CD4-positive, alpha-beta T cell (primary cell): ENCODE measurements around the gene HMCN2. TPM values are rescaled to one million over a fixed set of nuclear protein-coding genes. Genes with fewer than 3 reads are reported as not detected.
A peak's percentile ranks its signal among the peaks of the same experiment; 100 is the strongest.

Source experiments
- ATAC-seq: fragments of 200-7000 bp; cut with Tn5 transposase; one replicate; pipeline ENCODE4 v1.10.0; 2022; ENCODE audit warnings: mild to moderate bottlenecking; ENCODE audit not compliant: poor library complexity
- CTCF ChIA-PET: fragments of 350-600 bp; sonication (Branson Sonifier 250); formaldehyde crosslinking; loops from one replicate; lab custom pipeline; 2021; ENCODE audit warnings: antibody characterized with exemption, inconsistent platforms; lab: Charles Lee
- POLR2A ChIA-PET: fragments of 350-600 bp; sonication (Branson Sonifier 250); formaldehyde crosslinking; loops from one replicate; lab custom pipeline; 2021; ENCODE audit warnings: antibody characterized with exemption, inconsistent platforms; lab: Charles Lee
- DNase-seq, 14 experiments: peaks; one replicate each; pipeline ENCODE4 v3.0.0-alpha.2; 2013 to 2020; ENCODE audit warnings: mixed read lengths in 2 of 14
- H3K27ac ChIP-seq, 2 donors: one replicate each; pipeline versions ENCODE4 v1.5.1 to v1.7.0; 2013; ENCODE audit warnings: low read length in 2 of 2, low read depth in 1 of 2, mild to moderate bottlenecking in 1 of 2
- H3K27me3 ChIP-seq, 2 experiments: 1 replicate in 1 of 2; 2 replicates in 1 of 2; pipeline versions ENCODE4 v1.6.1 to v1.7.0; 2013; ENCODE audit warnings: low read length in 2 of 2, control low read depth in 1 of 2, mild to moderate bottlenecking in 1 of 2, moderate library complexity in 1 of 2; ENCODE audit not compliant: insufficient read depth in 2 of 2, control insufficient read depth in 1 of 2
- H3K36me3 ChIP-seq: one replicate; pipeline ENCODE4 v1.6.1; 2013; ENCODE audit warnings: low read length, control low read depth; ENCODE audit not compliant: insufficient read depth
- H3K4me1 ChIP-seq: one replicate; pipeline ENCODE4 v1.6.1; 2013; ENCODE audit warnings: low read length, control low read depth; ENCODE audit not compliant: insufficient read depth
- H3K4me3 ChIP-seq: one replicate; pipeline ENCODE4 v1.5.1; 2013; ENCODE audit warnings: mild to moderate bottlenecking, low read length, moderate library complexity
- H3K9me3 ChIP-seq, 2 experiments: 1 replicate in 1 of 2; 2 replicates in 1 of 2; pipeline versions ENCODE4 v1.6.1 to v1.7.0; 2013; ENCODE audit warnings: low read length in 2 of 2, mild to moderate bottlenecking in 2 of 2, control low read depth in 1 of 2, moderate library complexity in 1 of 2; ENCODE audit not compliant: control insufficient read depth in 1 of 2, insufficient read depth in 1 of 2
- H3K27ac Mint-ChIP-seq: one replicate; pipeline ENCODE4 v1.8.0; 2020; ENCODE audit warnings: mixed read lengths
- H3K27me3 Mint-ChIP-seq: one replicate; pipeline ENCODE4 v1.8.0; 2021; ENCODE audit warnings: mixed read lengths
- H3K36me3 Mint-ChIP-seq: one replicate; pipeline ENCODE4 v1.8.0; 2021; ENCODE audit warnings: low read depth, mixed read lengths
- H3K4me1 Mint-ChIP-seq: one replicate; pipeline ENCODE4 v1.8.0; 2021; ENCODE audit warnings: low read depth, mixed read lengths
- H3K4me3 Mint-ChIP-seq: one replicate; pipeline ENCODE4 v1.8.0; 2020; ENCODE audit warnings: mild to moderate bottlenecking, mixed read lengths
- H3K9me3 Mint-ChIP-seq: one replicate; pipeline ENCODE4 v1.8.0; 2020; ENCODE audit warnings: mixed read lengths
- intact Hi-C, 2 experiments: fragments of 100-400 bp; cut with DNase I in 1 of 2; cut with micrococcal nuclease in 1 of 2; formaldehyde crosslinking; loops; one replicate each; pipeline versions ENCODE4 v1.15.1 to v1.9.0; 2023 to 2025; cut with DNase I, micrococcal nuclease
- total RNA-seq, 174 experiments: library from RNA in 2 of 174; stranded (reverse) in 2 of 174; gene quantifications; one replicate each; pipeline ENCODE4 v1.2.3 and lab custom pipeline; 2021 to 2026
- TF ChIP-seq, protein P1 (sequence below): fragments of 200-600 bp; IDR thresholded peaks from one replicate; pipeline ENCODE4 v1.8.0; 2022; ENCODE audit warnings: antibody characterized with exemption, mild to moderate bottlenecking

HMCN2 gene
- total RNA-seq, 2 experiments from 2014 or later, result not detected

GRCh38 chr9:130445268-130445983 lies 179.9 kb downstream of the HMCN2 start:
- DNase-seq, result no peak
- H3K27me3 Mint-ChIP-seq, result peaks cover 53% of the 10 kb centered on the region
- Histone ChIP-seq H3K36me3 (no peaks in the 10 kb centered on the region), H3K4me1 (peaks cover 7% of the 10 kb centered on the region), H3K27me3 (peaks cover 30 to 36% of the 10 kb centered on the region in 2 experiments), H3K27ac (no peak overlapping the region), H3K4me3 (peak overlapping the region; percentile 34), H3K9me3 (peaks cover 9 to 28% of the 10 kb centered on the region in 2 experiments)
- H3K27ac Mint-ChIP-seq, result no peak overlapping the region
- TF ChIP-seq, protein P1, sequence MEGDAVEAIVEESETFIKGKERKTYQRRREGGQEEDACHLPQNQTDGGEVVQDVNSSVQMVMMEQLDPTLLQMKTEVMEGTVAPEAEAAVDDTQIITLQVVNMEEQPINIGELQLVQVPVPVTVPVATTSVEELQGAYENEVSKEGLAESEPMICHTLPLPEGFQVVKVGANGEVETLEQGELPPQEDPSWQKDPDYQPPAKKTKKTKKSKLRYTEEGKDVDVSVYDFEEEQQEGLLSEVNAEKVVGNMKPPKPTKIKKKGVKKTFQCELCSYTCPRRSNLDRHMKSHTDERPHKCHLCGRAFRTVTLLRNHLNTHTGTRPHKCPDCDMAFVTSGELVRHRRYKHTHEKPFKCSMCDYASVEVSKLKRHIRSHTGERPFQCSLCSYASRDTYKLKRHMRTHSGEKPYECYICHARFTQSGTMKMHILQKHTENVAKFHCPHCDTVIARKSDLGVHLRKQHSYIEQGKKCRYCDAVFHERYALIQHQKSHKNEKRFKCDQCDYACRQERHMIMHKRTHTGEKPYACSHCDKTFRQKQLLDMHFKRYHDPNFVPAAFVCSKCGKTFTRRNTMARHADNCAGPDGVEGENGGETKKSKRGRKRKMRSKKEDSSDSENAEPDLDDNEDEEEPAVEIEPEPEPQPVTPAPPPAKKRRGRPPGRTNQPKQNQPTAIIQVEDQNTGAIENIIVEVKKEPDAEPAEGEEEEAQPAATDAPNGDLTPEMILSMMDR, result no peak
- peaks cover 3% of the 10 kb centered on the region for H3K9me3 Mint-ChIP-seq
- no peak for ATAC-seq
- H3K36me3 Mint-ChIP-seq, result no peaks in the 10 kb centered on the region
- POLR2A ChIA-PET, result no interaction called here
- H3K4me1 Mint-ChIP-seq, result no peaks in the 10 kb centered on the region
- CTCF ChIA-PET, result no interaction called here
- intact Hi-C loops, result no loop called here
- peak overlapping the region; percentile 49 for H3K4me3 Mint-ChIP-seq

DNA sequence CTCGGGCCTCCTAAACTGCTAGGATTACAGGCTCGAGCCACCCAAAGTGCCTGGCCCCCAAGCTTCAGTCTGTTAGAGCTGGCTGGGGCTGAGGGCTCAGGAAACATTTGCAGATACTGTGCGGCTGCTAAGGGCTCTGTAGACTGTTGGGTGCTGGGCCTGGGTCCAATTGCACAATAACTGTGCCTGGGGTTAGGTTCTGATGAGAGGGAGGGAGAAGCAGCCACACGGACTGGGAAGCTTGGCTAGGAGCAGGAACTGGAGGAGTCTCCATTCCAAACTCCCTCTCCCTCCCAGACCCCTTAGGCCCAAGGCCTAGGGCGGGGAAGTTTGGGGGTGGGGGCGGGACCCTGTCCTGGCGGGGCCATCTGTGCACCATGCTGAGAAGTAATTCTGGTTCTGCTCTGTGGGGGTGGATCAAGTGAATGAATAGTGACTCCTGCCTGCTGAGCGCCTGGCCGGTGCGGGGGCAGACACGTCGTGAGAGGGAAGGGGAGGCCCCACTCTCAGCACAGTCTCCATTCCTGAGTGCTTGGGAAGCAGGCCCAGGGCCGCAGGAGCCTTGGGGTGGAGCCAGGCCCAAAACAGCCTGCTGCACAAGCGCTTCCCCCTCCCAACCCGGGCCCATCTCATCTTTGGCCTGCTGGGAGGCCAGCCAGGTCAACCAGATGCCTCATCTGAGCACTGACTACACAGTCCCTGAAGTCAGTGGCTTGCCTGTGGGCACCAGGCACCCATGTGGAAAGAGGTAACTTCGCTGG lies 180.7 kb downstream of the HMCN2 start:
- no peak overlapping the region for H3K27ac ChIP-seq
- TF ChIP-seq, protein P1, result no peak
- ChIA-PET POLR2A (no interaction called here), CTCF (no interaction called here)
- no peak overlapping the region for H3K4me3 ChIP-seq
- Mint-ChIP-seq H3K4me3 (peak overlapping the region; percentile 49), H3K9me3 (peaks cover 2% of the 10 kb centered on the region), H3K27ac (no peak overlapping the region), H3K4me1 (no peaks in the 10 kb centered on the region), H3K27me3 (peaks cover 51% of the 10 kb centered on the region), H3K36me3 (no peaks in the 10 kb centered on the region)
- H3K27me3 ChIP-seq, result peaks cover 30 to 41% of the 10 kb centered on the region in 2 experiments
- no peak for DNase-seq
- peaks cover 2 to 22% of the 10 kb centered on the region in 2 experiments for H3K9me3 ChIP-seq
- intact Hi-C loops, result no loop called here
- peaks cover 8% of the 10 kb centered on the region for H3K4me1 ChIP-seq
- ATAC-seq, result no peak
- no peaks in the 10 kb centered on the region for H3K36me3 ChIP-seq

DNA sequence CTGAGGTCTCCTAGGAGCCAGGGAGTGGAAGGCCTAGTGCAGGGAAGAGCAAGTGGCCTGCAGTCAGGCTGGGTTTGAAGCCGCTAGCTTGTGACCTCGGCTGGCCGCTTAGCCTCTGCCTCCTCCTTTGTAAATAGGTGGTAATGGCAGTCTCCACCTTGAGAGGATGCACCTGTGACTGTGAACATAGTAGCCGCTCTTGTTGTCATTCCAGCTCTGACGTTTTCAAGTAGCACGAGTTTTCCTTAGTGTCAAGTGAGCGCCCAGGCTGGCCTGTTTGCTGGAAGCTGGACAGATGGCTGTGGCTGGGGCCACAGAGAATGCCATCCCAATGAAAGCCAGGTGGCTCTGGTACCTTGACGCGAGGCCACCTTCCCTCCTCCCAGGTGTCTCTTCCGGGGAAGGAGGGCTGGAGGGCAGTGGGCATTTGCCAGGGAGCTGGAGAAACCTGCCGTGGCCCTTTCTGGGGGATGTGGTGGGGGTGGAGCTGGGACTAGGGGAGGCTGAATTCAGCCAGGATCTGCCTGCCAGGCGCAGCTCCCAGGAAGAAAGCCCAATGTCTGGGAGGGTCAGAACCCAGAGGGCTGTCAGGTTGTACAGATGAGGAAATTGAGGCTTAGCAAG lies 181.7 kb downstream of the HMCN2 start:
- Histone ChIP-seq H3K27ac (no peak overlapping the region), H3K4me3 (no peak overlapping the region), H3K9me3 (peaks cover 0 to 21% of the 10 kb centered on the region in 2 experiments), H3K4me1 (peaks cover 14% of the 10 kb centered on the region), H3K36me3 (no peaks in the 10 kb centered on the region), H3K27me3 (peaks cover 30 to 38% of the 10 kb centered on the region in 2 experiments)
- Mint-ChIP-seq H3K27me3 (peaks cover 43% of the 10 kb centered on the region), H3K36me3 (no peaks in the 10 kb centered on the region), H3K4me3 (no peak overlapping the region), H3K27ac (no peak overlapping the region), H3K9me3 (no peaks in the 10 kb centered on the region), H3K4me1 (no peaks in the 10 kb centered on the region)
- CTCF ChIA-PET, result no interaction called here
- intact Hi-C loops, result no loop called here
- POLR2A ChIA-PET, result no interaction called here
- DNase-seq, result no peak
- ATAC-seq, result no peak
- TF ChIP-seq, protein P1, result no peak
